ENCODE results near the gene TMEM178B. TPM values are rescaled to one million over a fixed set of nuclear protein-coding genes. Genes with fewer than 3 reads are reported as not detected.

TMEM178B gene
- total and polyA plus RNA-seq, 2 experiments from 2014 or later: 0.39 to 0.46 TPM

GRCh38 chr7:141344153-141344935, 270.5 kb downstream of the TMEM178B start:
- no peak for DNase-seq (ENCODE audit: low read depth in 1 of 2, low spot score in 1 of 2)
- H3K9me3 ChIP-seq (ENCODE audit: low read depth): no peaks in the 10 kb centered on the region
- H3K4me3 ChIP-seq: no peak overlapping the region
- no peak overlapping the region for H3K27ac ChIP-seq
- TF ChIP-seq CTCF (IDR thresholded peaks at IDR 0.05; ENCODE audit: low read depth, low read length): no peak
- no peaks in the 10 kb centered on the region for H3K27me3 ChIP-seq
- no peaks in the 10 kb centered on the region for H3K4me1 ChIP-seq (ENCODE audit: low read depth)
- no peaks in the 10 kb centered on the region for H3K36me3 ChIP-seq

GRCh38 chr7:141348728-141349127, 274.9 kb downstream of the TMEM178B start:
- H3K36me3 ChIP-seq: no peaks in the 10 kb centered on the region
- H3K4me1 ChIP-seq (ENCODE audit: low read depth): no peaks in the 10 kb centered on the region
- H3K27ac ChIP-seq: no peak overlapping the region
- DNase-seq (ENCODE audit: low read depth in 1 of 2, low spot score in 1 of 2): no peak
- no peak overlapping the region for H3K4me3 ChIP-seq
- no peaks in the 10 kb centered on the region for H3K9me3 ChIP-seq (ENCODE audit: low read depth)
- no peak for TF ChIP-seq CTCF (IDR thresholded peaks at IDR 0.05; ENCODE audit: low read depth, low read length)
- no peaks in the 10 kb centered on the region for H3K27me3 ChIP-seq

- TF ChIP-seq CTCF (IDR thresholded peaks at IDR 0.05; ENCODE audit: low read depth, low read length): no peak
- no peak for DNase-seq (ENCODE audit: low read depth in 1 of 2, low spot score in 1 of 2)
These were observed 275.5 kb downstream of the TMEM178B start for GRCh38 chr7:141349338-141349737.

GRCh38 chr7:141349804-141350203, 275.9 kb downstream of the TMEM178B start:
- Histone ChIP-seq H3K4me3 (no peak overlapping the region), H3K9me3 (ENCODE audit: low read depth) (no peaks in the 10 kb centered on the region), H3K4me1 (ENCODE audit: low read depth) (no peaks in the 10 kb centered on the region), H3K36me3 (no peaks in the 10 kb centered on the region), H3K27ac (no peak overlapping the region), H3K27me3 (no peaks in the 10 kb centered on the region)
- no peak for DNase-seq (ENCODE audit: low read depth in 1 of 2, low spot score in 1 of 2)
- no peak for TF ChIP-seq CTCF (IDR thresholded peaks at IDR 0.05; ENCODE audit: low read depth, low read length)

More at GRCh38 chr7:141349338-141349737, 275.5 kb downstream of the TMEM178B start:
- Histone ChIP-seq H3K36me3 (no peaks in the 10 kb centered on the region), H3K27ac (no peak overlapping the region), H3K9me3 (ENCODE audit: low read depth) (no peaks in the 10 kb centered on the region), H3K4me1 (ENCODE audit: low read depth) (no peaks in the 10 kb centered on the region), H3K4me3 (no peak overlapping the region), H3K27me3 (no peaks in the 10 kb centered on the region)

- Histone ChIP-seq H3K27ac (no peak overlapping the region), H3K4me3 (no peak overlapping the region), H3K27me3 (no peaks in the 10 kb centered on the region), H3K4me1 (ENCODE audit: low read depth) (no peaks in the 10 kb centered on the region), H3K9me3 (ENCODE audit: low read depth) (no peaks in the 10 kb centered on the region), H3K36me3 (no peaks in the 10 kb centered on the region)
- no peak for DNase-seq (ENCODE audit: low read depth in 1 of 2, low spot score in 1 of 2)
- TF ChIP-seq CTCF (IDR thresholded peaks at IDR 0.05; ENCODE audit: low read depth, low read length): no peak
These were observed 277.3 kb downstream of the TMEM178B start for GRCh38 chr7:141351175-141351574.

All from cardiac muscle cell (in vitro differentiated cells and primary cell).